Measurements from ENCODE around the gene SLC26A2.

- TF ChIP-seq EZH2 (IDR thresholded peaks at IDR 0.05; ENCODE audit: borderline replicate concordance, insufficient read depth, low read depth, low read length, poor library complexity, severe bottlenecking) (no peak), CTCF (IDR thresholded peaks at IDR 0.05) (no peak)
These were observed 56.9 kb downstream of the SLC26A2 start for GRCh38 chr5:150017226-150018005.

Data from B cell (primary cell).